B cell (primary cell): Measurements from ENCODE around the gene TP53I13. TPM values are rescaled to one million over a fixed set of nuclear protein-coding genes. Genes with fewer than 3 reads are reported as not detected.

Source experiments
- ATAC-seq: fragments of 200-7000 bp; cut with Tn5 transposase; one replicate; pipeline ENCODE4 v1.10.0; 2021; ENCODE audit warnings: low read depth, mild to moderate bottlenecking, moderate number of reproducible peaks, moderate library complexity
- CTCF ChIA-PET: fragments of 350-600 bp; sonication (Branson Sonifier 250); formaldehyde crosslinking; loops from one replicate; lab custom pipeline; 2021; ENCODE audit warnings: antibody characterized with exemption, inconsistent platforms; lab: Charles Lee
- POLR2A ChIA-PET: fragments of 350-600 bp; sonication (Branson Sonifier 250); formaldehyde crosslinking; loops from one replicate; lab custom pipeline; 2021; ENCODE audit warnings: antibody characterized with exemption; lab: Charles Lee
- DNase-seq: peaks from one replicate; pipeline ENCODE4 v3.0.0; 2013
- H2AFZ ChIP-seq: 2 replicates; pipeline ENCODE4 v1.6.1; 2012; ENCODE audit warnings: mild to moderate bottlenecking, low read depth, low read length; ENCODE audit not compliant: insufficient read depth, poor library complexity, severe bottlenecking
- H3K27ac ChIP-seq, 2 donors: 1 replicate in 1 of 2; 2 replicates in 1 of 2; pipeline ENCODE4 v1.5.1; 2012 to 2013; ENCODE audit warnings: low read length in 2 of 2, mild to moderate bottlenecking in 2 of 2, moderate library complexity in 1 of 2
- H3K27me3 ChIP-seq, 4 experiments: fragments of 200-600 bp in 1 of 4; sonication (generic) in 1 of 4; replicated peaks in 1 of 4; 1 replicate in 2 of 4; 2 replicates in 2 of 4; pipeline versions ENCODE4 v1.6.1 to v1.7.0; 2013 to 2016; ENCODE audit warnings: low read length in 3 of 4, mild to moderate bottlenecking in 2 of 4, mixed read lengths in 1 of 4, moderate library complexity in 1 of 4; ENCODE audit not compliant: insufficient read depth in 4 of 4, control insufficient read depth in 3 of 4; ENCODE audit errors: control extremely low read depth in 1 of 4
- H3K36me3 ChIP-seq, 2 experiments: replicated peaks in 1 of 2; 1 replicate in 1 of 2; 2 replicates in 1 of 2; pipeline versions ENCODE4 v1.6.1 to v1.7.1; 2013; ENCODE audit warnings: low read length in 1 of 2; ENCODE audit not compliant: insufficient read depth in 2 of 2, control insufficient read depth in 1 of 2; ENCODE audit errors: control extremely low read depth in 1 of 2, extremely low read depth in 1 of 2
- H3K4me1 ChIP-seq, 2 donors: fragments of 200-600 bp in 1 of 2; sonication (generic) in 1 of 2; 1 replicate in 1 of 2; 2 replicates in 1 of 2; pipeline versions ENCODE4 v1.5.1 to v1.6.1; 2013 to 2017; ENCODE audit warnings: low read length in 2 of 2; ENCODE audit not compliant: control insufficient read depth in 2 of 2, insufficient read depth in 2 of 2
- H3K4me2 ChIP-seq: replicated peaks from 2 replicates; pipeline ENCODE3; 2012; ENCODE audit warnings: mild to moderate bottlenecking, low read depth, low read length; ENCODE audit not compliant: poor library complexity, severe bottlenecking
- H3K4me3 ChIP-seq, 5 experiments: fragments of 200-600 bp in 1 of 5; sonication (generic) in 1 of 5; 1 replicate in 3 of 5; 2 replicates in 2 of 5; pipeline versions ENCODE4 v1.5.1 to v1.7.0; 2011 to 2016; ENCODE audit warnings: low read length in 4 of 5, mild to moderate bottlenecking in 4 of 5, low read depth in 2 of 5, control low read depth in 1 of 5, moderate library complexity in 1 of 5; ENCODE audit not compliant: insufficient read depth in 1 of 5; ENCODE audit errors: control extremely low read depth in 1 of 5, extremely low read depth in 1 of 5
- H3K79me2 ChIP-seq: fragments of 200-600 bp; sonication (generic); one replicate; pipeline ENCODE4 v1.6.0; 2016; ENCODE audit warnings: low read length; ENCODE audit not compliant: control insufficient read depth, insufficient read depth
- H3K9ac ChIP-seq: fragments of 200-600 bp; sonication (generic); 2 replicates; pipeline ENCODE4 v1.6.1; 2017; ENCODE audit warnings: mild to moderate bottlenecking, low read length, moderate library complexity
- H3K9me3 ChIP-seq, 3 donors: one replicate each; pipeline versions ENCODE4 v1.6.1 to v1.7.1; 2013; ENCODE audit warnings: low read length in 2 of 3; ENCODE audit not compliant: control insufficient read depth in 2 of 3, insufficient read depth in 1 of 3; ENCODE audit errors: control extremely low read depth in 1 of 3
- H4K20me1 ChIP-seq: 2 replicates; pipeline ENCODE4 v1.6.0; 2012; ENCODE audit warnings: mild to moderate bottlenecking, low read length; ENCODE audit not compliant: insufficient read depth, control insufficient read depth, poor library complexity, severe bottlenecking
- H3K27ac Mint-ChIP-seq: one replicate; pipeline ENCODE4 v1.8.0; 2021; ENCODE audit warnings: mixed read lengths
- H3K27me3 Mint-ChIP-seq: one replicate; pipeline ENCODE4 v1.8.0; 2021; ENCODE audit warnings: mixed read lengths
- H3K4me1 Mint-ChIP-seq: one replicate; pipeline ENCODE4 v1.8.0; 2021; ENCODE audit warnings: mixed read lengths
- H3K4me3 Mint-ChIP-seq: one replicate; pipeline ENCODE4 v1.8.0; 2021; ENCODE audit warnings: mixed read lengths
- H3K9me3 Mint-ChIP-seq: one replicate; pipeline ENCODE4 v1.8.0; 2022; ENCODE audit warnings: mixed read lengths; ENCODE audit not compliant: insufficient read depth
- EZH2 ChIP-seq: IDR thresholded peaks from 2 replicates; pipeline ENCODE4 v1.6.1; 2012; ENCODE audit warnings: borderline replicate concordance, low read depth, mild to moderate bottlenecking, moderate library complexity, low read length; ENCODE audit not compliant: insufficient read depth, poor library complexity, severe bottlenecking
- WGBS: methylation state at CpG from one replicate; pipeline ENCODE4 v1.1.5; 2013; ENCODE audit warnings: missing lambda C conversion rate; ENCODE audit not compliant: insufficient coverage; 5-methylcytosine and 5-hydroxymethylcytosine counted together
- intact Hi-C: fragments of 100-400 bp; cut with micrococcal nuclease; formaldehyde crosslinking; loops from one replicate; pipeline ENCODE4 v1.10.0; 2022
- polyA plus RNA-seq: library from polyadenylated mRNA; depleted of rRNA; stranded (reverse); fragments of >200 nt; gene quantifications from 2 replicates; pipeline ENCODE4 v1.2.3, GENCODE V29; 2012
- total RNA-seq, 2 donors: library from RNA; stranded (reverse); fragments of 120-200 nt in 1 of 2; gene quantifications; 1 replicate in 1 of 2; 2 replicates in 1 of 2; pipeline versions ENCODE4 v1.2.3 to v1.2.4, GENCODE V29; 2013 to 2022
- TF ChIP-seq, protein P1 (sequence below): fragments of 200-600 bp; IDR thresholded peaks from one replicate; pipeline ENCODE4 v1.8.0; 2022; ENCODE audit warnings: antibody characterized with exemption, mild to moderate bottlenecking

Gene TP53I13
- total and polyA plus RNA-seq, 2 donors (not counting 1 experiment from before 2014, with no cell fraction given) = 224 to 287 TPM

DNA sequence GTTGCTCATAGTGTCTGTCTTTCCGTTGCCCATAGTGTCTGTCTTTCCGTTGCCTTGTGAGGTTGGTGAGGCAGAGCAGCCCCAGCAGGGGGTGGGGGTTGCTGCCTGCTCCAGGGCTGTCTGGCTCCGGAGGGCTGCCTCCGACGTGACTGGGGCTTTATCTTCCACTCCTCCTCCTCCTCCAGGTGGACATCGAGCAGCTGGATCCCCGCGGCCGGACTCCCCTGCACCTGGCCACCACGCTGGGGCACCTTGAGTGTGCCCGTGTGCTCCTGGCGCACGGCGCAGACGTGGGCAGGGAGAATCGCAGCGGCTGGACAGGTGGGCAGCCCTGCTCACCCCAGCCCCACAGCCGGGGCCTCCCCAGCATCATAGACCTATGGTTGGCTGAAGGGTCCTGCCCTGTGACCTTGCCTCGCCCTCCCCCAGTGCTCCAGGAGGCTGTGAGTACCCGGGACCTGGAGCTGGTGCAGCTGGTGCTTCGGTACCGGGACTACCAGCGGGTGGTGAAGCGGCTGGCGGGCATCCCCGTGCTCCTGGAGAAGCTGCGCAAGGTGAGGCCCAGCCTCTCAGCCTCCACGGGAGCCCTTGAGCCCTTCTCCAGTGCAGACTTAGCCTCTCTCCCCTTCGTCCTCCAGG, 39.2 kb downstream of the TP53I13 start:
- no peak overlapping the region for H3K4me3 ChIP-seq
- ATAC-seq = no peak
- H4K20me1 ChIP-seq = no peaks in the 10 kb centered on the region
- no peak overlapping the region for H3K27ac ChIP-seq
- no peaks in the 10 kb centered on the region for H3K27me3 ChIP-seq
- Mint-ChIP-seq H3K9me3 (no peaks in the 10 kb centered on the region), H3K27ac (no peak overlapping the region), H3K27me3 (no peaks in the 10 kb centered on the region), H3K4me3 (no peak overlapping the region), H3K4me1 (peaks cover 1% of the 10 kb centered on the region)
- DNase-seq = no peak
- no peak for TF ChIP-seq EZH2
- TF ChIP-seq, protein P1, sequence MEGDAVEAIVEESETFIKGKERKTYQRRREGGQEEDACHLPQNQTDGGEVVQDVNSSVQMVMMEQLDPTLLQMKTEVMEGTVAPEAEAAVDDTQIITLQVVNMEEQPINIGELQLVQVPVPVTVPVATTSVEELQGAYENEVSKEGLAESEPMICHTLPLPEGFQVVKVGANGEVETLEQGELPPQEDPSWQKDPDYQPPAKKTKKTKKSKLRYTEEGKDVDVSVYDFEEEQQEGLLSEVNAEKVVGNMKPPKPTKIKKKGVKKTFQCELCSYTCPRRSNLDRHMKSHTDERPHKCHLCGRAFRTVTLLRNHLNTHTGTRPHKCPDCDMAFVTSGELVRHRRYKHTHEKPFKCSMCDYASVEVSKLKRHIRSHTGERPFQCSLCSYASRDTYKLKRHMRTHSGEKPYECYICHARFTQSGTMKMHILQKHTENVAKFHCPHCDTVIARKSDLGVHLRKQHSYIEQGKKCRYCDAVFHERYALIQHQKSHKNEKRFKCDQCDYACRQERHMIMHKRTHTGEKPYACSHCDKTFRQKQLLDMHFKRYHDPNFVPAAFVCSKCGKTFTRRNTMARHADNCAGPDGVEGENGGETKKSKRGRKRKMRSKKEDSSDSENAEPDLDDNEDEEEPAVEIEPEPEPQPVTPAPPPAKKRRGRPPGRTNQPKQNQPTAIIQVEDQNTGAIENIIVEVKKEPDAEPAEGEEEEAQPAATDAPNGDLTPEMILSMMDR = no peak
- no peak overlapping the region for H3K4me2 ChIP-seq
- H3K9me3 ChIP-seq = no peaks in the 10 kb centered on the region
- no peak overlapping the region for H2AFZ ChIP-seq
- H3K36me3 ChIP-seq = no peaks in the 10 kb centered on the region
- WGBS = 99% methylated on average over 25 of the region's 29 CpGs
- H3K4me1 ChIP-seq = peaks cover 0 to 1% of the 10 kb centered on the region in 2 donors
- no peak overlapping the region for H3K9ac ChIP-seq
- intact Hi-C loops = no loop called here
- CTCF ChIA-PET = interaction anchor here (1.2 to 15.4 kb wide), 6 partner anchors 10 to 30 kb away, joined by 3 to 336 read pairs (median 5); partner anchors contain the start of genes ABHD15, GIT1 and TP53I13
- no peaks in the 10 kb centered on the region for H3K79me2 ChIP-seq
- POLR2A ChIA-PET = interaction anchor here (1.0 kb wide), 1 partner anchor 15 kb away, joined by 3 read pairs; the partner anchor contains the start of gene ANKRD13B

DNA sequence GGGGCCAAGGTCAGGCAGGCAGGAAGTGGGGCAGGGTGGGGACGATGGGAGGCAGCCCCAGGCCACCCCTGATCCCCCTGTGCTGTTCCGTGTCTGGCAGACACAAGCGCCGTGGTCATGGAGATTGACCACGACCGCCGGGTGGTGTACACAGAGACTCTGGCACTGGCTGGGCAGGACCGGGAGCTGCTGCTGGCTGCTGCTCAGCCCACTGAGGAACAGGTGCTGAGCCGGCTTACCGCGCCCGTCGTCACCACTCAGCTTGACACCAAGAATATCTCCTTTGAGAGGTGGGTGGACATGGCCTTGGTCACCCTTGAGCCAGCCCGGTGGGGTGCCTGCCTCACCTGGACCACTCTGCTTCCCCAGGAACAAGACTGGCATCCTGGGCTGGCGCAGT, 40.5 kb downstream of the TP53I13 start:
- H3K36me3 ChIP-seq = no peaks in the 10 kb centered on the region
- ChIA-PET POLR2A (no interaction called here), CTCF (interaction anchor here (0.6 to 15.4 kb wide), 5 partner anchors 9 to 176 kb away, joined by 4 to 336 read pairs (median 6); partner anchors contain the start of genes ABHD15, GIT1 and TP53I13)
- no peak overlapping the region for H2AFZ ChIP-seq
- ATAC-seq (no peak), DNase-seq (no peak)
- no peak overlapping the region for H3K4me3 Mint-ChIP-seq
- H3K27me3 ChIP-seq = peaks cover 0 to 5% (median 0%) of the 10 kb centered on the region in 4 experiments
- no peaks in the 10 kb centered on the region for H3K27me3 Mint-ChIP-seq
- H3K4me1 Mint-ChIP-seq = peaks cover 4% of the 10 kb centered on the region
- no peak overlapping the region for H3K4me2 ChIP-seq
- H3K9me3 Mint-ChIP-seq = no peaks in the 10 kb centered on the region
- no peak overlapping the region for H3K4me3 ChIP-seq
- H3K27ac Mint-ChIP-seq = no peak overlapping the region
- intact Hi-C loops = no loop called here
- H3K9ac ChIP-seq = no peak overlapping the region
- no peak overlapping the region for H3K27ac ChIP-seq
- WGBS = 96% methylated on average over 11 of the region's 15 CpGs
- peaks cover 10 to 11% of the 10 kb centered on the region in 2 donors for H3K4me1 ChIP-seq
- no peaks in the 10 kb centered on the region for H3K79me2 ChIP-seq
- no peak for TF ChIP-seq EZH2
- TF ChIP-seq, protein P1 = no peak
- peaks cover 5% of the 10 kb centered on the region for H4K20me1 ChIP-seq
- H3K9me3 ChIP-seq = no peaks in the 10 kb centered on the region
